SK-N-SH (cell line): ENCODE measurements around the gene SNTG2. TPM values are rescaled to one million over a fixed set of nuclear protein-coding genes. Genes with fewer than 3 reads are reported as not detected.

Source experiments
- CTCF ChIA-PET: fragments of 300-600, 350-600 bp; formaldehyde crosslinking; extraction: SDS; loops from one replicate; lab custom pipeline; 2021; lab: Yijun Ruan, JAX
- POLR2A ChIA-PET: fragments of 350-600 bp; sonication (Branson Sonifier 250); formaldehyde crosslinking; extraction: SDS; loops from one replicate; lab custom pipeline; 2020; ENCODE audit warnings: antibody characterized with exemption, inconsistent platforms; lab: Yijun Ruan, JAX
- DNase-seq: peaks from one replicate; pipeline ENCODE4 v3.0.0; 2012
- H2AFZ ChIP-seq: fragments of 200-600 bp; sonication (generic); 2 replicates; pipeline ENCODE4 v1.8.1; 2016; ENCODE audit warnings: antibody characterized with exemption, mild to moderate bottlenecking, low read depth
- H3F3A ChIP-seq: fragments of 200-600 bp; sonication (generic); replicated peaks from 2 replicates; pipeline ENCODE3; 2016; ENCODE audit warnings: antibody characterized with exemption, mild to moderate bottlenecking; ENCODE audit not compliant: insufficient read depth
- H3K27ac ChIP-seq, 2 experiments: fragments of 200-500 bp in 1 of 2; fragments of 200-600 bp in 1 of 2; sonication (Bioruptor generic) in 1 of 2; sonication (generic), shearing (Covaris generic) in 1 of 2; 2 replicates each; pipeline versions ENCODE4 v1.5.1 to v1.6.1; 2014 to 2016; ENCODE audit warnings: low read depth in 2 of 2, inconsistent platforms in 1 of 2, low read length in 1 of 2, mild to moderate bottlenecking in 1 of 2, mixed read lengths in 1 of 2
- H3K27me3 ChIP-seq: fragments of 200-600 bp; sonication (generic), shearing (Covaris generic); 2 replicates; pipeline ENCODE4 v1.6.1; 2016; ENCODE audit warnings: mixed run types; ENCODE audit not compliant: insufficient read depth
- H3K36me3 ChIP-seq, 2 experiments: fragments of 200-500 bp in 1 of 2; fragments of 200-600 bp in 1 of 2; sonication (Bioruptor generic) in 1 of 2; sonication (generic) in 1 of 2; replicated peaks in 1 of 2; 2 replicates each; pipeline versions ENCODE3 to v1.5.1; 2014 to 2016; ENCODE audit warnings: low read length in 1 of 2, mild to moderate bottlenecking in 1 of 2; ENCODE audit not compliant: insufficient read depth in 2 of 2, control insufficient read depth in 1 of 2
- H3K4me1 ChIP-seq, 2 experiments: fragments of 200-500 bp in 1 of 2; fragments of 200-600 bp in 1 of 2; sonication (Bioruptor generic) in 1 of 2; sonication (generic), shearing (Covaris generic) in 1 of 2; 2 replicates each; pipeline versions ENCODE4 v1.5.1 to v1.6.1; 2014 to 2016; ENCODE audit warnings: low read depth in 1 of 2, low read length in 1 of 2, mixed run types in 1 of 2; ENCODE audit not compliant: insufficient read depth in 2 of 2, control insufficient read depth in 1 of 2
- H3K4me2 ChIP-seq: fragments of 200-600 bp; sonication (generic), shearing (Covaris generic); 2 replicates; pipeline ENCODE4 v1.6.1; 2017; ENCODE audit warnings: mixed run types
- H3K4me3 ChIP-seq, 2 experiments: fragments of 200-500 bp in 1 of 2; fragments of 200-600 bp in 1 of 2; sonication (Bioruptor generic) in 1 of 2; sonication (generic), shearing (Covaris generic) in 1 of 2; 2 replicates each; pipeline versions ENCODE4 v1.5.1 to v1.8.1; 2014 to 2016; ENCODE audit warnings: low read depth in 2 of 2, inconsistent platforms in 1 of 2, low read length in 1 of 2, mild to moderate bottlenecking in 1 of 2, mixed read lengths in 1 of 2, moderate library complexity in 1 of 2
- H3K79me2 ChIP-seq: fragments of 200-600 bp; sonication (generic); 2 replicates; pipeline ENCODE4 v1.8.1; 2017; ENCODE audit warnings: mild to moderate bottlenecking; ENCODE audit not compliant: insufficient read depth
- H3K9ac ChIP-seq: fragments of 200-600 bp; sonication (generic); 2 replicates; pipeline ENCODE4 v1.6.1; 2017; ENCODE audit warnings: mixed run types
- H3K9me2 ChIP-seq: fragments of 200-600 bp; sonication (generic); 2 replicates; pipeline ENCODE4 v1.6.1; 2017; ENCODE audit warnings: mixed run types
- H3K9me3 ChIP-seq: fragments of 200-600 bp; sonication (generic); 2 replicates; pipeline ENCODE4 v1.6.1; 2017; ENCODE audit warnings: mixed run types, mild to moderate bottlenecking, moderate library complexity
- H4K20me1 ChIP-seq: fragments of 200-600 bp; sonication (generic); 2 replicates; pipeline ENCODE4 v1.6.1; 2017; ENCODE audit warnings: mild to moderate bottlenecking, mixed run types; ENCODE audit not compliant: insufficient read depth
- CHD2 ChIP-seq: fragments of 150-350 bp; IDR thresholded peaks from 2 replicates; pipeline ENCODE4 v1.6.1; 2018; ENCODE audit warnings: low read length; ENCODE audit not compliant: partially characterized antibody
- EZH2phosphoT487 ChIP-seq: fragments of 200-600 bp; sonication (generic); IDR thresholded peaks from 2 replicates; pipeline ENCODE4 v1.6.1; 2017; ENCODE audit warnings: low read depth, mixed run types, mild to moderate bottlenecking, antibody characterized with exemption, moderate library complexity, borderline replicate concordance
- FOSL2 ChIP-seq: IDR thresholded peaks from 2 replicates; pipeline ENCODE4 v1.4.0; 2012; ENCODE audit warnings: low read depth, mild to moderate bottlenecking, moderate library complexity, borderline replicate concordance
- FOXM1 ChIP-seq: IDR thresholded peaks from 2 replicates; pipeline ENCODE4 v1.4.0; 2012; ENCODE audit warnings: low read depth, mild to moderate bottlenecking
- GABPA ChIP-seq: IDR thresholded peaks from 2 replicates; pipeline ENCODE4 v1.4.0; 2012; ENCODE audit warnings: low read depth, mild to moderate bottlenecking
- GATA2 ChIP-seq: sonication (generic); formaldehyde crosslinking; IDR thresholded peaks from 2 replicates; pipeline ENCODE4 v1.5.0; 2020; ENCODE audit warnings: mild to moderate bottlenecking, missing genetic modification reagents
- MEF2A ChIP-seq: IDR thresholded peaks from 2 replicates; pipeline ENCODE4 v1.4.0; 2012; ENCODE audit warnings: low read depth, borderline replicate concordance
- NFIC ChIP-seq: IDR thresholded peaks from 2 replicates; pipeline ENCODE4 v1.4.0; 2012; ENCODE audit warnings: borderline replicate concordance
- NRF1 ChIP-seq: IDR thresholded peaks from 2 replicates; pipeline ENCODE4 v1.6.1; 2012; ENCODE audit warnings: low read depth, mild to moderate bottlenecking, low read length
- POLR2AphosphoS5 ChIP-seq: IDR thresholded peaks from 2 replicates; pipeline ENCODE4 v1.6.1; 2012; ENCODE audit warnings: low read depth, low read length
- RAD21 ChIP-seq: IDR thresholded peaks from 2 replicates; pipeline ENCODE4 v1.6.1; 2012; ENCODE audit warnings: mild to moderate bottlenecking, low read length
- RFX5 ChIP-seq: IDR thresholded peaks from 2 replicates; pipeline ENCODE4 v1.6.1; 2012; ENCODE audit warnings: mild to moderate bottlenecking, improper control_type of control experiment, low read length
- SIN3A ChIP-seq: IDR thresholded peaks from 2 replicates; pipeline ENCODE4 v1.6.1; 2012; ENCODE audit warnings: low read depth, mild to moderate bottlenecking, low read length, moderate library complexity, borderline replicate concordance
- SMC3 ChIP-seq: IDR thresholded peaks from 2 replicates; pipeline ENCODE4 v1.6.1; 2012; ENCODE audit warnings: low read depth, low read length, improper control_type of control experiment
- TAF1 ChIP-seq: IDR thresholded peaks from 2 replicates; pipeline ENCODE4 v1.6.1; 2012; ENCODE audit warnings: low read depth, mild to moderate bottlenecking, low read length, moderate library complexity, borderline replicate concordance
- TCF12 ChIP-seq: IDR thresholded peaks from 2 replicates; pipeline ENCODE4 v1.4.0; 2012
- TEAD4 ChIP-seq: IDR thresholded peaks from 2 replicates; pipeline ENCODE4 v1.4.0; 2012; ENCODE audit warnings: mild to moderate bottlenecking, borderline replicate concordance; ENCODE audit not compliant: insufficient read depth
- YY1 ChIP-seq: IDR thresholded peaks from 2 replicates; pipeline ENCODE4 v1.4.0; 2012; ENCODE audit warnings: low read depth, mild to moderate bottlenecking
- WGBS: methylation state at CpG from one replicate; pipeline ENCODE4 v1.1.6; 2017; ENCODE audit warnings: low lambda C conversion rate; 5-methylcytosine and 5-hydroxymethylcytosine counted together
- polyA plus RNA-seq, 3 experiments: library from polyadenylated mRNA; depleted of rRNA; stranded (reverse); fragments of >200 nt; gene quantifications; 2 replicates each; pipeline ENCODE4 v1.2.3, GENCODE V29; 2012
- TF ChIP-seq, protein P1 (sequence below): IDR thresholded peaks from 2 replicates; pipeline ENCODE4 v1.4.0; 2012; ENCODE audit warnings: low read depth
- TF ChIP-seq, protein P2 (sequence below): fragments of 150-350 bp; IDR thresholded peaks from 2 replicates; pipeline ENCODE4 v1.6.1; 2016; ENCODE audit warnings: mild to moderate bottlenecking, low read depth, low read length
- TF ChIP-seq, protein P3 (sequence below): IDR thresholded peaks from 2 replicates; pipeline ENCODE4; 2012
- TF ChIP-seq, protein P4 (sequence below): fragments of 150-350 bp; IDR thresholded peaks from 2 replicates; pipeline ENCODE4 v1.6.1; 2017; ENCODE audit warnings: antibody characterized with exemption, low read length, low read depth, borderline replicate concordance
- TF ChIP-seq, protein P5 (sequence below): IDR thresholded peaks from 2 replicates; pipeline ENCODE4 v1.6.1; 2012; ENCODE audit warnings: mild to moderate bottlenecking, low read depth, low read length, moderate library complexity

The SNTG2 gene
- polyA plus RNA-seq, 1 of the 3 experiments (the other 2 are of a cell fraction) = not detected

DNA sequence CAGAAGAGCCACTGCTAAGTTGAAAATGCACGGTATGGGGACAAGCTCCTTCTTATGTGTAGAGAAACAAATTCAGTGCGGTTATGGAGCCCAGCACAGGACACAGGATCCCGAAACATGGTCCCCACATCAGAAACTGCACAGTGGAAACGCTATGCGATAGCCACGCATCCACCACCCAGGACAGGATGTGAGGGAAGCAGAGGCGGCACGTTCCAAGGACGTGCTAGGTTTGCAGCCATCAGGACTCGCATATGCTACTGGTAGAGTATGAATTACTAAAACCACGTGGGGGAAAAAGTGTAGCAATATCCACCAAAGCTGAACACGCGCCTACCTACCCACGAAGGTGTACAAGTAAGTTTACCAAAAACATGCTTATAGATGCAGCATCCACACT lies 34.7 kb upstream of the SNTG2 start (continued):
- TF ChIP-seq, protein P1, sequence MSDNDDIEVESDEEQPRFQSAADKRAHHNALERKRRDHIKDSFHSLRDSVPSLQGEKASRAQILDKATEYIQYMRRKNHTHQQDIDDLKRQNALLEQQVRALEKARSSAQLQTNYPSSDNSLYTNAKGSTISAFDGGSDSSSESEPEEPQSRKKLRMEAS = no peak
- TF ChIP-seq, protein P2, sequence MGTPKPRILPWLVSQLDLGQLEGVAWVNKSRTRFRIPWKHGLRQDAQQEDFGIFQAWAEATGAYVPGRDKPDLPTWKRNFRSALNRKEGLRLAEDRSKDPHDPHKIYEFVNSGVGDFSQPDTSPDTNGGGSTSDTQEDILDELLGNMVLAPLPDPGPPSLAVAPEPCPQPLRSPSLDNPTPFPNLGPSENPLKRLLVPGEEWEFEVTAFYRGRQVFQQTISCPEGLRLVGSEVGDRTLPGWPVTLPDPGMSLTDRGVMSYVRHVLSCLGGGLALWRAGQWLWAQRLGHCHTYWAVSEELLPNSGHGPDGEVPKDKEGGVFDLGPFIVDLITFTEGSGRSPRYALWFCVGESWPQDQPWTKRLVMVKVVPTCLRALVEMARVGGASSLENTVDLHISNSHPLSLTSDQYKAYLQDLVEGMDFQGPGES = no peak
- TF ChIP-seq TEAD4 (no peak), CHD2 (no peak), FOSL2 (no peak), GATA2 (CRISPR knock-in tag) (no peak)

DNA sequence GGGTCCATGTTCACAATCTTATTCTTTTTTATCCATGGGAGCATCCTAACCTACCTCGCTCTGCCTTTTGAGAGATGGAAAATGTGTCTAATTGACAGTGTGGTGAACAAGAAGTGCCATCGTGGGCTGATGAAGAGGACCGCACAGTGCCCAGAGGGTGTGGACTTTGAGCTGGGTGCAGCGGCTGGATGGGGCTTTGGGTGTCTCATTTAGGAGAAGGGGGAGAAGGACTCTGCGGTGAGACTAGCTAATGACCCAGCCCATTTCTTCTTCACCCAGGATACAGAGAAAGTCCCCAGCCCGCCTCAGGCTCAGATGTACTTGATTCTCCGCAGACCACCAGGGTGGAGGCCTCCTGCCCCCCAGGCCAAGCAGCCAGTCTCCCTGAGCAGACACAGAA lies 33.7 kb upstream of the SNTG2 start:
- WGBS = 55% methylated on average over 7 of the region's 7 CpGs
- no peak for TF ChIP-seq FOXM1
- TF ChIP-seq GABPA = no peak
- no peak for TF ChIP-seq RAD21
- TF ChIP-seq CHD2 = no peak
- no peak for TF ChIP-seq RFX5
- TF ChIP-seq, protein P3, sequence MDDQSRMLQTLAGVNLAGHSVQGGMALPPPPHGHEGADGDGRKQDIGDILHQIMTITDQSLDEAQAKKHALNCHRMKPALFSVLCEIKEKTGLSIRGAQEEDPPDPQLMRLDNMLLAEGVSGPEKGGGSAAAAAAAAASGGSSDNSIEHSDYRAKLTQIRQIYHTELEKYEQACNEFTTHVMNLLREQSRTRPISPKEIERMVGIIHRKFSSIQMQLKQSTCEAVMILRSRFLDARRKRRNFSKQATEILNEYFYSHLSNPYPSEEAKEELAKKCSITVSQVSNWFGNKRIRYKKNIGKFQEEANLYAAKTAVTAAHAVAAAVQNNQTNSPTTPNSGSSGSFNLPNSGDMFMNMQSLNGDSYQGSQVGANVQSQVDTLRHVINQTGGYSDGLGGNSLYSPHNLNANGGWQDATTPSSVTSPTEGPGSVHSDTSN = no peak
- TF ChIP-seq, protein P4, sequence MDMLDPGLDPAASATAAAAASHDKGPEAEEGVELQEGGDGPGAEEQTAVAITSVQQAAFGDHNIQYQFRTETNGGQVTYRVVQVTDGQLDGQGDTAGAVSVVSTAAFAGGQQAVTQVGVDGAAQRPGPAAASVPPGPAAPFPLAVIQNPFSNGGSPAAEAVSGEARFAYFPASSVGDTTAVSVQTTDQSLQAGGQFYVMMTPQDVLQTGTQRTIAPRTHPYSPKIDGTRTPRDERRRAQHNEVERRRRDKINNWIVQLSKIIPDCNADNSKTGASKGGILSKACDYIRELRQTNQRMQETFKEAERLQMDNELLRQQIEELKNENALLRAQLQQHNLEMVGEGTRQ = no peak
- TF ChIP-seq, protein P5, sequence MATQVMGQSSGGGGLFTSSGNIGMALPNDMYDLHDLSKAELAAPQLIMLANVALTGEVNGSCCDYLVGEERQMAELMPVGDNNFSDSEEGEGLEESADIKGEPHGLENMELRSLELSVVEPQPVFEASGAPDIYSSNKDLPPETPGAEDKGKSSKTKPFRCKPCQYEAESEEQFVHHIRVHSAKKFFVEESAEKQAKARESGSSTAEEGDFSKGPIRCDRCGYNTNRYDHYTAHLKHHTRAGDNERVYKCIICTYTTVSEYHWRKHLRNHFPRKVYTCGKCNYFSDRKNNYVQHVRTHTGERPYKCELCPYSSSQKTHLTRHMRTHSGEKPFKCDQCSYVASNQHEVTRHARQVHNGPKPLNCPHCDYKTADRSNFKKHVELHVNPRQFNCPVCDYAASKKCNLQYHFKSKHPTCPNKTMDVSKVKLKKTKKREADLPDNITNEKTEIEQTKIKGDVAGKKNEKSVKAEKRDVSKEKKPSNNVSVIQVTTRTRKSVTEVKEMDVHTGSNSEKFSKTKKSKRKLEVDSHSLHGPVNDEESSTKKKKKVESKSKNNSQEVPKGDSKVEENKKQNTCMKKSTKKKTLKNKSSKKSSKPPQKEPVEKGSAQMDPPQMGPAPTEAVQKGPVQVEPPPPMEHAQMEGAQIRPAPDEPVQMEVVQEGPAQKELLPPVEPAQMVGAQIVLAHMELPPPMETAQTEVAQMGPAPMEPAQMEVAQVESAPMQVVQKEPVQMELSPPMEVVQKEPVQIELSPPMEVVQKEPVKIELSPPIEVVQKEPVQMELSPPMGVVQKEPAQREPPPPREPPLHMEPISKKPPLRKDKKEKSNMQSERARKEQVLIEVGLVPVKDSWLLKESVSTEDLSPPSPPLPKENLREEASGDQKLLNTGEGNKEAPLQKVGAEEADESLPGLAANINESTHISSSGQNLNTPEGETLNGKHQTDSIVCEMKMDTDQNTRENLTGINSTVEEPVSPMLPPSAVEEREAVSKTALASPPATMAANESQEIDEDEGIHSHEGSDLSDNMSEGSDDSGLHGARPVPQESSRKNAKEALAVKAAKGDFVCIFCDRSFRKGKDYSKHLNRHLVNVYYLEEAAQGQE = no peak
- TF ChIP-seq NFIC = no peak
- no peak for TF ChIP-seq NRF1
- TF ChIP-seq YY1 = no peak
- TF ChIP-seq SMC3 = no peak
- no peak for TF ChIP-seq TAF1
- TF ChIP-seq MEF2A = no peak
- TF ChIP-seq SIN3A = no peak
- TF ChIP-seq TCF12 = no peak
- TF ChIP-seq, protein P2 = no peak
- TF ChIP-seq EZH2phosphoT487 = no peak
- no peak for TF ChIP-seq POLR2AphosphoS5

More for the DNA sequence above, 33.7 kb upstream of the SNTG2 start:
- Histone ChIP-seq H3K9me3 (no peaks in the 10 kb centered on the region), H2AFZ (no peak overlapping the region), H4K20me1 (no peaks in the 10 kb centered on the region), H3K9ac (no peak overlapping the region), H3K79me2 (no peaks in the 10 kb centered on the region), H3K36me3 (no peaks in the 10 kb centered on the region), H3K4me2 (no peak overlapping the region), H3K4me3 (no peak overlapping the region), H3F3A (no peaks in the 10 kb centered on the region), H3K9me2 (no peaks in the 10 kb centered on the region), H3K27me3 (no peaks in the 10 kb centered on the region), H3K4me1 (peaks cover 0 to 7% of the 10 kb centered on the region in 2 experiments; a peak in 1 of 4 replicates), H3K27ac (no peak overlapping the region)
- ChIA-PET CTCF (interaction anchor here (2.0 kb wide), 1 partner anchor 13 kb away, joined by 4 read pairs; no protein-coding TSS in a partner anchor), POLR2A (no interaction called here)
- DNase-seq = no peak
